Measurements from ENCODE around the gene GTF2IRD1.
"Not testable (repeated sequence)": the region's sequence is repeated elsewhere in the genome, so short reads cannot be mapped to it uniquely, and the experiment has no call there.

GTF2IRD1 gene

DNA sequence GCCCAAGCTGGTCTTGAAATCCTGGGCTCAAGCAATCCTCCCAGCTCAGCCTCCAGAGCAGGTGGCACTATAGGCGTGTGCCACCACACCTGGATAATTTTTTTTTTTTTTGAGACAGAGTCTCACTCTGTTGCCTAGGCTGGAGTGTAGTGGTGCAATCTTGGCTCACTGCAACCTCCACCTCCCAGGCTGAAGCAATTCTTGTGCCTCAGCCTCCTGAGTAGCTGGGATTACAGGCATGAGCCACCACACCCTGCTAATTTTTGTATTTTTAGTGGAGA lies 16.5 kb upstream of the GTF2IRD1 start:
- DNase-seq: not testable (repeated sequence)

DNA sequence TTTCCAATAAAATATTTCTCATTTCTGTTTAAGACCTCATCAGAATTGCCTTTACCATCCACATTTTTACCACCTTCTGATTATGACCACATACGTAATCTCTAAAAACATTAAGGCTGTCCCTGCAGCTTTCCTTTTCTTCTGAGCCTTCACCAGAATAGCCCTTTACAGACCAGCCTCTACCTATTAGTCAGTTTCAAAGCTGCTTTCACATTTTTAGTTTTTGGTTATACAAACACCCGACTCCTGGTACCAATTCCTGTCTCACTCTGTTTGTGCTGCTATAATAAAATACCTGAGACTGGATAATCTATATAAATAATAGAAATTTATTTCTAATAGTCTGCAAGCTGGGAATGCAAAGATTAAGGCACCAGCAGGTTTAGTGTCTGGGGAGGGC lies 15.4 kb upstream of the GTF2IRD1 start:
- DNase-seq: no peak

DNA sequence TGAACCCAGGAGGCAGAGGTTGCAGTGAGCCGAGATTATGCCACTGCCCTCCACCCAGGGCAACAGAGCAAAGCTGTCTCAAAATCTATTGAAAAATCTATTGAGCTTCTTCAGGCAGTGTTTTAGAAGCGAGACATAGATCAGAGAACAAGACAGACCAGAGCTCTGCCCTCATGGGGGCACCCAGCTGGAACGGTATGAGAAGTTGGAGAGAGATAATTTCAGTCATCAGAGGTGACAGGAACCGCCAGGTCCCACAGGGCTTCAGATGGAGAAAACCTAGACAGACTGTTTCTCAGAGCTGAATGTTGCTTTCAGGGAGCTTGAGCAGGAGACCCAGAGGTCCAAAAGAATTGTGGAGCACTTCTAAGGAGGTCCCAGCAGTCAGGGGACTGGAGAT lies 14.2 kb upstream of the GTF2IRD1 start:
- no peak for DNase-seq

- not testable (repeated sequence) for DNase-seq
Observed at GRCh38 chr7:74440143-74440542, 13.6 kb upstream of the GTF2IRD1 start.

DNA sequence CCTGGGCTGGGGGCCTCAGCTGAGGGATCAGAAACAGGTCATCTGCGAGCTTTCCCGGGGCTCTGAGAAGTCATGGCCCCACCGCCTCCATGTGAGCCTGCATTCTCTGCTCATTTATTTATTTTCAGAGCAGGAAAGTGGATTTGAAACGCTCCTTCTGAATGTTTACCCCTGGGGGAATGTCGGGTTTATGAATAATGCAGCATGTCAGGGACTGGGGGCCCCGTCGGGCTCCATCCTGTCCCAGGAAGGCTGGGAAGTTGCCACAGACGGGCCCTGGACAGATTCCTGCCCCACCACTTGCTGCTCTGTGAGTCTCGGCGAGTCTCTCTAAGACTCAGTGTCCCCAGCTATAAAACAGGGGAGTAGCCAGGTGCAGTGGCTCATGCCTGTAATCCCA lies 11.9 kb upstream of the GTF2IRD1 start:
- no peak for DNase-seq

DNA sequence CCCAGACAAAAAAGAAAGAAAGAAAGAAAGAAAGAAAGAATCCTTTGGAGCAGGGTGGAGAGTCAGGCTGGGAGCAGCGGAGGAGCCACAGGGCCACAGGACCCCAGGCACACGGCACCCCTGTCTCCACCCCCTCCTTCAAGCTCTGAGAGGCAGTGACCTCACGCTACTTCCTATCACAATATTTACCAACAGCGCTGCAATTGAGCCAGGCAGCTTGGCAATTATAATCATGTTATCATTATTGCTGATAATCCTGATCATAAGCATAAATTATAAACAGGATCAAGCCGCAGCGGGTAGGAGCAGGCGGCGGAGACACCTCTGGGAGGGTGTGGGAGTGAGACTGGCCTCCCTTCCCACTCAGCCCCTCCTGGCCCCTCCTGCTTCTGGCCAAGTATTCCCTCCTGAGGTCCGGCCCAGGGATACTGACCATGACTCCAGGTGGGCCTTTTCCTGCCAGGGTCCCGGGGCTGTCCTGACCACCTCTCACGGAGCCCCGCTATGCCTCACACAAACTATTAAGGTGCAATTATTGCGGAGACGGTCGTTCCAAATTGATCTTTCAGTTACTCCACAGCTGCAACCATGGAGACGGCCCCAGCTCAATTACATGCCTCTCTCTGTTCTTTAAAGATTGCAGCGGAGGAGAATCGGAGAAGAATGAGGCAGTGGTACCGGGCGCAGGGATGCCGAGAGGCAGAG lies 10.0 kb upstream of the GTF2IRD1 start:
- peak in 2 of 3 experiments; percentile 83 to 89 for DNase-seq

DNA sequence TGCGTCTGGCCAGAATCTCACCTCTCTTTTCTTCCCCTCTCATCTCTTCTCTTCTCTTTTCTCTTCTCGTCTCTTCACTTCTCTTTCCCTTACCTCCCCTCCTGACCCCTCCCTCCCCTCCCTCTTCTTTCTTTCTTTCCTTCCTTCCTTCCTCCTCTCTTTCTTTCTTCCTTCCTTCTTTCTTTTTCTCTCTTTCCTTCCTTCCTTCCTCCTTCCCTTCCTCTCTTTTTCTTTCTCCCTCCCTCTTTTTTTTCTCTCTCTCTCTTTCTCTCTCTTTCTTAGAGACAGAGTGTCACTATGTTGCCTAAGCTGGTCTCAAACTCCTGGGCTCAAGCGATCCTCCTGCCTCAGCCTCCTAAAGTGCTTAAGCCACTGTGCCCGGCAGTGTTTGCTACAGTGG lies 4.6 kb upstream of the GTF2IRD1 start:
- DNase-seq: no peak

DNA sequence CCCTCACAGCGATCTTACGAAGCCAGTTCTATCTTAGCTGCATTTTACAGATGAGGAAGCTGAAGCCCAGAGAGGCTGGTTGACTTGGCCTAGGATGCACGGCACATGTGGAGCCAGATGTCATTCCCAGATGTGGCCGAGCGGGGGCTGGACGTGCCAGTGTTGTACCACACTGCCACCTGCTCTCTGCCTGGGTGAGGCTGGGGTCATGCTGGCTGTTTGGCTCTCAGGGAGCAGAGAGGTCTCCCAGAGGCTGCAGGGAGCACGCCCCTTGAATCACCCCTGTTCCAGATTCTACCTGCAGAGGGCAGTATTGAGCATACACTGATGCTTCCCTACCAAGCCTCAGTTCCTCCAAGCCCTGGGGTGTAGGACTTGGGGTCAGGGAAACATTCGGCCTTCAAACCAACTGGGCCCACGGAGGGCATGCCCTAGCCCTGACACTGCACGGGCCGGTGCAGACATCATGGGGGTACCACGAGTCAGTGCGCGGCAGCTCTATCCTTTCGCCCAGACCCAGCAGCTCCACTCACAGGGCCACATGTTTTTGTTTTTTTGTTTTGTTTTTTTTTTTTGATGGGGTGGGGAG lies 3.8 kb upstream of the GTF2IRD1 start:
- DNase-seq: peak; percentile 46 to 82 (median 66)

DNA sequence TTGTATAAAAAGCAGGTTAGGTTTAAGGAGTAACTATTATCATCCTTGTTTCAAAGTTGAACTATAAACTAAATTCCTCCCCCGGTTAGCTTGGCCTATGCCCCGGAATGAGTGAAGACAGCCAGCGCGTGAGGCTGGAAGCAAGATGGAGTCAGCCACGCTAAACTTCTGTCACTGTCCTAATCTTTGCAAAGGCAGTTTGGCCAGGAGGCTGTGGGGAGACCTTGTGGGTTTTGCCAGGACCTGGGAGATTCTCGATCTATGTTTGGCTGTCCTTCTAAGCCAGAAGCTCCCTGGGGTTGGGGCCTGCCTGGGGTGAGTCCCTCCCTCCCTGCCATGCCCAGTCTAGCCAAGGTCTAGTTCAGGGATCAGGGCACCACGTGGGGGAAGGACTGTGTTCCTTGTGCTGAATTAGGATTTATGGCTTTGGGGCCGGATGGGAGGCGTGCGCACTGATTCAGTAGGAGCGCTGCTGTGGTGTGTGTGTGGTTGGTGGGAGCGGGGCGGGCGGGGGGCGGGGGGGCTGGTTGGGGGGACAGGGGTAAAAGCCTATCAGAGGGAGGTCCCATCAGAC lies 871 bp upstream of the GTF2IRD1 start:
- peak in 2 of 3 experiments; percentile 38 to 42 for DNase-seq

DNA sequence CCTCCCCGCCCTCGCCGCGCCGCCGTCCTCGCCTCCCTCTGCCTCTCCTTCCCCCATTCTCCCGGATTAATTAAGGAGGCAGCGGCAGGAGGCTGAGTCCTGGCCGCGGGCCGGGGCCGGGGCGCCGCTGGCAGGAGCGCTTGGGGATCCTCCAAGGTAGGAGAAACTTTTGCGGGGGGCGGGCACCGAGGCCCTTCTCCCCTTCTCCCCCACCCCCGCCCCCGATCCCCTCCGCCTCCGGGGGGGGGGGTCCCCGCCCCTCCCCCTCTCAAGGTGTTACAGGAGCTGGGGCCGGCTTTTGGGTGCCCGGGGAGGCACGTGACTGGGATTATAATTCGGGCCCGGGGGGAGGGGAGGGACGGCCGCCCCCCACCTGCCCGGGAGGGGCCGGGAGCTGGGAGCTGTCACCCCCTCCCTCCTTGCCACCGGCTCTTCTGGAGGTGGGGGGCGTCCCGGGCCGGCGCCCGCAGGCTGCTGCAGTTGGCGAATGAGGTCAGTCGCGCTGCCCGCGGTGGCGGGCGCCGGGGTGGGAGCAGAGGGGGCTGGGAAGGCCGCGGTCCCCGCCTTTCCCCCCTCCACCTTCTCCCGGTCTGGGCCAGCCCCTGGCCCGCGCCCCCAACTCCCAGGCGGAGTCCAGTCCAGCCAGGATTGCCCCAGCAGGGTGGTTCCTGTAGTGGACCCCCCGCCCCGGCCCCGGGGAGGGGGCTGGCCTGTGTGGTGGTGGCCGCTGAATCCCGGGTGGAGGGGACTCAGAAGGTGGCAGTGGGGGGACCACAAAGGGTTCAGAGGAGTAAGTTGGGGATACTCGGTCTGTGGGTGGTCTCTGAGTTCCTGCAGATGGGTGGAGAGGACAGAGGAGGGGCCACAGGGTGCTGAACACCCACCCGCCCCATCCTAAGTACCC lies 567 bp downstream of the GTF2IRD1 start:
- peak in 2 of 3 experiments; percentile 58 to 76 for DNase-seq

DNA sequence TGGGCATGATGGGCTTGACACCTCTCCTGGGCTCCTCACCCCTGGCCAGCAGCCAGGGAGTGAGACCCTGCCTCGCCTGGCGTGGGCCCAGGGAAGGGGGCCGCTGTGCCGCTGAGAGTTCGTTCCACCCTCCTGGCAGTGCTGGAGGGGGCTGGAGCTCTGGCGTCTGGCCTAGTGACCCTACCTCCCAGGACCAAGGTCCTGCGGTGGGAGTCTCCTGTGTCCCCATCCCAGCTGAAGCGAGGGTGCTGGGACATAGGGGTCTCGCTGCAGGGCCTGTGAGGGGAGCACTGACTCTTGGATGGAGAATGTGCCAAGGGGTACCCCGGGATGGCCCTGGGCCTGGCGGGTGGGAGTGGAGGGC lies 1.2 kb downstream of the GTF2IRD1 start:
- DNase-seq: peak in 1 of 3 experiments; percentile 59

GRCh38 chr7:74455291-74455804 lies 1.6 kb downstream of the GTF2IRD1 start:
- DNase-seq: peak in 1 of 3 experiments; percentile 22

DNA sequence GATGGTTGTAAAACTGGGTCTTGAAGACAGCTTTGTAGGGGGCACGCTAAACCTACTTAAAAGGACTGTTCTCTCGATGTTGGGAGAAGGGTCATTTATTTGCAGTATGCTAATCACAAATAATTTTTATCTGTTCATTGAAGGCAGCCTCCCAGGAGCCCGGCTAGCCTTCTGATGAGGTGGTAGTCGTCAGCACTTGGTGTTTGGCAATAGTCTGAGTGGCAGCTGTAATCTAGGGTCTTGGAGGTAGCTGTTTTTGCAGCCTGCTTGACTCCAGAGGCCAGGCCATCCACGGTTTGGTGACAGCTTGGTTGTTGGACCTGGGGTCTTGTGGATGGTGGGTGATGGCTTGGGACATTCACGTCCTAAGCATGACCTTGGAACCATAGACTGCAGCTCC lies 2.2 kb downstream of the GTF2IRD1 start:
- peak in 1 of 3 experiments; percentile 14 for DNase-seq

DNA sequence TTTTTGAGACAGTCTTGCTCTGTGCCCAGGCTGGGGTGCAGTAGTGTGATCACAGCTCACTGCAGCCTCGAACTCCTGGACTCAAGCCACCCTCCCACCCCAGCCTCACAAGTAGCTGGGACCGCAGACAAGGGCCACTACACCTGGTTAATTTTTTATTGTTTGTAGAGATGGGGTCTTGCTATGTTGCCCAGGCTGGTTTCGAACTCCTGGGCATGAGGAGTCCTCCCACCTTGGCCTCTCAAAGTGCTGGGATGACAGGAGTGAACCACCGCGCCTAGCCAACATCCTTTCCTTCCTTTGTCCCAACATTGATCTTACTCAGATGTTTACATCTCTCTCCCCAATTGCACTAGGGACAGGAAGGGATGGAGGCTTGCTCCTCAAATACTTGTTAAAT lies 3.3 kb downstream of the GTF2IRD1 start:
- DNase-seq: no peak

GRCh38 chr7:74461970-74462706 lies 8.4 kb downstream of the GTF2IRD1 start:
- DNase-seq: peak in 1 of 3 experiments; percentile 62

DNA sequence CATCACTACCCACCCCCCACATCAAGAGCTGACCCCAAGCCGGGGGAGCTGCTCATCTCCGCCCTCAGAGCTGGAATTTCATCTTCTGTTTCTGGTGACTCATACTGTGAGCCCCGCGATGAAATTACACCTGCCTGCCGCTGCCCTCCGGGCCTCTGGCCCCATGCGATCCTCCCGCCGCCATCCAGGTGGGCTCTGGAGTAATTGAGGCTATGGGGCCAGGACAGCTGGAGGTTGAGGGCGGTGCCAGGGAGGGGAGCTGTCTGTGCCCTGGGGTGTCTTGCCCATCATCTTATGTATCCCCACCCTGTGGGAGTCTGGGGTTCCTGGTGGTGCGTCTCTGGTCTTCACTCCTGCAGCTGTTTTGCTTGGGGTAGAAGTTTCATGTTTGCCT lies 9.0 kb downstream of the GTF2IRD1 start:
- DNase-seq: peak in 2 of 3 experiments; percentile 63 to 82

DNA sequence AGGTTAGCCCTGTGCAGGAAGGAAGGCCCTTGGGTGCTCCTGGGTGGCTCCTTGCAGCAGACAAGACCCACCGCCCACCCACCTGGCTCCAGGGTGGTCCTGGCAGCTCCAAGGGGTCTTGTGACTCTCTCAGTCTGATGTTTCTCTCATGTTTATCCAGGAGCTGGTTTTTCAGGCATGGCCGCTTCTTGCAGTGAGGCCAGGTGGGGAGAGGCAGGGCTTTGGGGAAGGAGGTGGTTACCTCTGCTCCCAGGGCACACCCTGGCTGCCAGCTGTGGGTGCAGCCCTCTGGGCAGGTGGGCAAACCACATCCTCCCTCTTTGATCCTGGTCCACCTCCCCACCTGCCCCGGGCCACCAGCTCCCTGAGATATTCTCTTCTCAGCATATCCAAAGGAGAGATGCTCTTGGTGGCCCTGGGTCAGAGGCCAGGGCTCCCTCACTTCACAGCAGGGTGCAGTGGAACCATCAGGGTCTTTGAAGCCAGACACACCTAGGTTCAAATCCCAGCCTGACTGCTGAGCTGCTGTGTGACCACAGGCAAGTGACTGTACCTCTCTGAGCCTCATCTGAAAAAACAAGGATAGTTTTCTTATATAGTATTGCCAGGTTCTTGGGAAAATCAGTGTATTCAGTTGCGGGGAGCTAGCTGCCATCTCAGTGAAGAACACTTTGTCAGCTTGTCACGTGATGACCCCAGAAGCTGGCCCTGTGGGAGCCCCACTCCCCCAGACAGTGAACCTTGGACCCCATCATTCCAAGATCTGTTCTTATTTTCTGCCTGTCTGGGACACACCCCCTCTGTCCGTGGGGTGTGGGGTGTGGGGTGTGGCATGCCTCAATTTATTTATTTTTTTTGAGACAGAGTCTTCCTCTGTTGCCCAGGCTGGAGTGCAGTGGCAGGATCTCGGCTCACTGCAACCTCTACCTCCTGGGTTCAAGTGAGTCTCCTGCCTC lies 11.5 kb downstream of the GTF2IRD1 start:
- peak in 2 of 3 experiments; percentile 37 to 52 for DNase-seq

- DNase-seq: peak in 2 of 3 experiments; percentile 46 to 67
Observed at GRCh38 chr7:74466196-74466813, 12.6 kb downstream of the GTF2IRD1 start.

DNA sequence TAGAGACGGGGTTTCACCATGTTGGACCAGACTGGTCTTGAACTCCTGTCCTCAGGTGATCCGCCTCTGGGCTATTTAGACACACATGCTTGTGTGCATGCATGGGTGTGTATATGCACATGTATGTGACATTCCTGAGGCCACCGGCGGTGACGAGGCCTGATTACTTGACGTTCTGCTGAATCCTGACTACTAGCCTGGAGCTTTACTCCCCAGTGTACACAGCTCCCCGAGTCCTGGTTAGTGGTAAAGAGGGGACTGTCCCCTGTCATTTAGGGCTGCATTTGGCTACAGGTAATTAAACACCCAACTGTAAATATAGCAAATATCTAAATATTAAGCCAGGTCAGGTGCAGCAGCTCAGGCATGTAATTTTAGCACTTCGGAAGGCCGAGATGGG lies 14.2 kb downstream of the GTF2IRD1 start:
- peak in 1 of 3 experiments; percentile 11 for DNase-seq

- no peak for DNase-seq
Observed at GRCh38 chr7:74470504-74470903, 16.8 kb downstream of the GTF2IRD1 start.

- DNase-seq: no peak
Observed at GRCh38 chr7:74473116-74473515, 19.4 kb downstream of the GTF2IRD1 start.

Measured in NCI-H1417 (cell line).